Fibroblast of skin of abdomen (primary cell): ENCODE results near the gene AP2S1.

Experiments used
- DNase-seq: peaks from one replicate; pipeline ENCODE4 v3.0.0-alpha.2; 2013

Gene AP2S1

DNA sequence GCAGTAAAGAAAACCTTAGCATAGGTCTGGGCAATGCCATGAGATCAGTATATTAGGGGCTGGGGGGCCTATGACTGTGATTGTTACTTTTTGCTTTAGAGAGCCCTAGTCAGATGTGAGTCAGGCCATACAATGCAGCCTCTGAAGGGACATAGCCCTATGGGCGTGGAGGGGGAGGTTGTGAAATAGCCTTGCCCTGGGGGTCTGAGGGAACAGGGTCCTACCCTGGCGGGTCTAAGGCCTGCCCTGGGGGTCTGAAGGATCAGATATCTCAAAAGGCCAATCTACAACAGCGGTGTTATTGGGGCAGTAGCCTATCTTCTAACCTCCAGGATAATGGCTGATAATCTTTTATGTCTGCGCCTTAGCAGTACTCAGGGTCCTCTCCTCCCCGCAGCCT, 48.5 kb downstream of the AP2S1 start:
- no peak for DNase-seq

DNA sequence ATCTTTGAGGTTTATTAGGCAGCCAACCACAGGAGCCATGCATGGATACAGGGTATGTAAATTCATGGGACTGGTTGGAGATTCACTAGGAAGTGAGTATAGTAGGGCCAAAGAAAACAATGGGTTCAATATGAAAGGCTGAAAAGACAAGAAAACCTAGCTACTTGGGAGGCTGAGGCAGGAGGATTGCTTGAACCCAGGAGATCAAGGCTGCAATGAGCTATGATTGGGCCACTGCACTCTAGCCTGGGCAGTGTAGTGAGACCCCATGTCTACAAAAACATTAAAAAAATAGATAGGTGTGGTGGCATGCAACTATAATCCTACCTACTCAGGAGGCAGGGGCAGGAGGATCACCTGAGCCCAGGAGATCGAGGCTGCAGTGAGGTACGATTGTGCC, 51.9 kb downstream of the AP2S1 start:
- no peak for DNase-seq

DNA sequence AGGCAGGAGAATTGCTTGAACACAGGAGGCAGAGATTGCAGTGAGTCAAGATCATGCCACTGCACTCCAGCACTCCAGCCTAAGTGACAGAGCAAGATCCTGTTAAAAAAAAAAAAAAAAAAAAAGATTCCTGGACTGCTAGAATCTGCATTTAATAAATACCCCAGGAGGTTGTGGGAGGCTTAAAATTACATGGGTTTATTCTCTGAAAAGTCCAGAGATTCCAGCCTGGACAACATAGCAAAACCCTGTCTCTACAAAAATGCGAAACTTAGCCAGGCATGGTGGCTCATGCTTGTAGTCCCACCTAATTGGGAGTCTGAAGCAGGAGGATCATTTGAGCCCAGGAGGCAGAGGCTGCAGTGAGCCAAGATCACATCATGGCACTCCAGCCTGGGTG, 52.8 kb downstream of the AP2S1 start:
- no peak for DNase-seq

DNA sequence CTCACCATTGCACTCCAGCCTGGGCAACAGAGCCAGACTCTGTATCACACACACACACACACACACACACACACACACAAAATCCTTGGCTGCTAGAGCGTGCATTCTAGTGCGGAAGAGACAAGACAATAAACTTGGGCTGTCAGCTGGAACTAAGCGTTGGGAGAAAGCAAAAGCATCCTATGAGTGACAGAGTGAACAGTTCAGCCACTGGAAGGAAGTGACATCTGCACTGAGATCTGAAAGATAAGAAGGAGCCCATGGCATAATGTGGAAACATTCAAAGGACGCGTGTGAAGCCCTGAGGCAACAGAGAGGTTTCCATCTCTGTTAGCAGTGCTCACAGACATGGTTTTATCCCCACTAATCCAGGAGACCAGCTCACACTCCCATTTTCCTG, 58.7 kb downstream of the AP2S1 start:
- no peak for DNase-seq

DNA sequence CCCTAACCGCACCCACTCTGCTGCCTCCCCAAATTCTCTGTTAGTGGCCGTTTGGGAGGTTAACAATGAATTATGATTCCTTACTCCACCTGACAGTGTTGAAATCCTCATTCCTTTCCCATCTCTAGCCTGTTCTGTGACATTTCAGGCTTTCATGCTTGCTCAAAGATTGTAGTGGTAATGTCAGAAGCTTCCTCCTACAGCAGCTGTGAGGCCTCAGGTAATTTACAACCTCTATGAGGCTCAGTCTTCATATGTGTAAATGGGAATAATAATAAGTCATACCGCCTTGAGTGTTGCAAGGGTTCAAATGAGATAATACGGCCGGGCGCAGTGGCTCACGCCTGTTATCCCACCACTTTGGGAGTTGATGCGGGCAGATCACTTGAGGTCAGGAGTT, 61.3 kb downstream of the AP2S1 start:
- no peak for DNase-seq

GRCh38 chr19:46788968-46789338, 61.7 kb downstream of the AP2S1 start:
- DNase-seq = no peak

GRCh38 chr19:46788262-46788967, 62.2 kb downstream of the AP2S1 start, which contains the start of gene SLC1A5:
Gene SLC1A5 (minus strand): TSS chr19:46788594. CDS start chr19:46787965, 629 bp downstream.
- DNase-seq = peak; percentile 98
